Mammary epithelial cell (primary cell): ENCODE data around the gene UTY.

Experiments
- CTCF ChIP-seq, 2 donors: IDR thresholded peaks in 1 of 2; conservative IDR thresholded peaks in 1 of 2; 2 replicates each; pipeline ENCODE4 v1.5.1; 2011 to 2012; ENCODE audit warnings: inconsistent platforms in 2 of 2, low read length in 2 of 2, mild to moderate bottlenecking in 2 of 2, control low read depth in 1 of 2, low read depth in 1 of 2; ENCODE audit not compliant: insufficient read depth in 1 of 2; ENCODE audit errors: extremely low read depth in 1 of 2
- EZH2 ChIP-seq: IDR thresholded peaks from 2 replicates; pipeline ENCODE4 v1.6.1; 2012; ENCODE audit warnings: low read length, inconsistent platforms, borderline replicate concordance

GRCh38 chrY:13243716-13244115, 236.1 kb downstream of the UTY start:
- TF ChIP-seq CTCF (conservative IDR thresholded peaks at IDR 0.05 in 1 of 2, IDR thresholded peaks at IDR 0.05 in 1 of 2; ENCODE audit: extremely low read depth in 1 of 2, insufficient read depth in 1 of 2, low read depth in 1 of 2, low read length in 2 of 2) (no peak), EZH2 (no peak)
